Stimulated activated naive CD8-positive, alpha-beta T cell treated with anti-CD3 and anti-CD28 coated beads, Interleukin-15, Interleukin-2, amounts not matched to agents 100 ng/mL and 50 ng/mL, for 24 hours (primary cell): ENCODE measurements around the gene CABP1.

Experiments used
- H3K27ac Mint-ChIP-seq: one replicate; pipeline ENCODE4 v1.8.0; 2021; ENCODE audit warnings: mild to moderate bottlenecking, mixed read lengths
- H3K27me3 Mint-ChIP-seq: one replicate; pipeline ENCODE4 v1.8.0; 2021; ENCODE audit warnings: mixed read lengths
- H3K36me3 Mint-ChIP-seq: one replicate; pipeline ENCODE4 v1.8.0; 2021; ENCODE audit warnings: low read depth, mixed read lengths
- H3K4me1 Mint-ChIP-seq: one replicate; pipeline ENCODE4 v1.8.0; 2021; ENCODE audit warnings: low read depth, mixed read lengths
- H3K4me3 Mint-ChIP-seq: one replicate; pipeline ENCODE4 v1.8.0; 2021; ENCODE audit warnings: mild to moderate bottlenecking, mixed read lengths
- H3K9me3 Mint-ChIP-seq: one replicate; pipeline ENCODE4 v1.8.0; 2021; ENCODE audit warnings: mixed read lengths

Gene CABP1

GRCh38 chr12:120650233-120650690, 9.8 kb downstream of the CABP1 start:
- Mint-ChIP-seq H3K36me3 (no peaks in the 10 kb centered on the region), H3K4me1 (peaks cover 18% of the 10 kb centered on the region), H3K27ac (no peak overlapping the region), H3K4me3 (no peak overlapping the region), H3K27me3 (peaks cover 58% of the 10 kb centered on the region), H3K9me3 (no peaks in the 10 kb centered on the region)

- Mint-ChIP-seq H3K36me3 (no peaks in the 10 kb centered on the region), H3K4me3 (no peak overlapping the region), H3K27me3 (peaks cover 46% of the 10 kb centered on the region), H3K9me3 (no peaks in the 10 kb centered on the region), H3K4me1 (peaks cover 16% of the 10 kb centered on the region), H3K27ac (no peak overlapping the region)
Observed at GRCh38 chr12:120651821-120652220, 11.4 kb downstream of the CABP1 start.

- Mint-ChIP-seq H3K4me3 (no peak overlapping the region), H3K27me3 (peaks cover 43% of the 10 kb centered on the region), H3K36me3 (no peaks in the 10 kb centered on the region), H3K9me3 (no peaks in the 10 kb centered on the region), H3K27ac (no peak overlapping the region), H3K4me1 (peaks cover 12% of the 10 kb centered on the region)
Observed at GRCh38 chr12:120652656-120653435, 12.4 kb downstream of the CABP1 start.

- Mint-ChIP-seq H3K36me3 (no peaks in the 10 kb centered on the region), H3K4me1 (peaks cover 12% of the 10 kb centered on the region), H3K27me3 (peaks cover 38% of the 10 kb centered on the region), H3K9me3 (no peaks in the 10 kb centered on the region), H3K4me3 (no peak overlapping the region), H3K27ac (no peak overlapping the region)
Observed at GRCh38 chr12:120653611-120654010, 13.2 kb downstream of the CABP1 start.

GRCh38 chr12:120654656-120655055, 14.2 kb downstream of the CABP1 start:
- Mint-ChIP-seq H3K4me1 (peaks cover 1% of the 10 kb centered on the region), H3K27ac (no peak overlapping the region), H3K4me3 (no peak overlapping the region), H3K36me3 (no peaks in the 10 kb centered on the region), H3K9me3 (no peaks in the 10 kb centered on the region), H3K27me3 (peaks cover 28% of the 10 kb centered on the region)

- Mint-ChIP-seq H3K27me3 (peaks cover 16% of the 10 kb centered on the region), H3K36me3 (no peaks in the 10 kb centered on the region), H3K4me1 (no peaks in the 10 kb centered on the region), H3K9me3 (no peaks in the 10 kb centered on the region), H3K4me3 (no peak overlapping the region), H3K27ac (no peak overlapping the region)
Observed at GRCh38 chr12:120656008-120656407, 15.6 kb downstream of the CABP1 start.

- no peaks in the 10 kb centered on the region for H3K36me3 Mint-ChIP-seq
- no peak overlapping the region for H3K27ac Mint-ChIP-seq
- H3K9me3 Mint-ChIP-seq, result no peaks in the 10 kb centered on the region
- H3K4me3 Mint-ChIP-seq, result no peak overlapping the region
- H3K27me3 Mint-ChIP-seq, result no peaks in the 10 kb centered on the region
- H3K4me1 Mint-ChIP-seq, result no peaks in the 10 kb centered on the region
Observed at GRCh38 chr12:120658286-120659150, 18.1 kb downstream of the CABP1 start.

GRCh38 chr12:120659151-120659525, 18.7 kb downstream of the CABP1 start:
- H3K27ac Mint-ChIP-seq, result peak overlapping the region; percentile 28
- no peaks in the 10 kb centered on the region for H3K4me1 Mint-ChIP-seq
- H3K9me3 Mint-ChIP-seq, result no peaks in the 10 kb centered on the region
- no peak overlapping the region for H3K4me3 Mint-ChIP-seq
- no peaks in the 10 kb centered on the region for H3K27me3 Mint-ChIP-seq
- H3K36me3 Mint-ChIP-seq, result no peaks in the 10 kb centered on the region

- Mint-ChIP-seq H3K27me3 (no peaks in the 10 kb centered on the region), H3K36me3 (no peaks in the 10 kb centered on the region), H3K4me1 (no peaks in the 10 kb centered on the region), H3K27ac (no peak overlapping the region), H3K4me3 (no peak overlapping the region), H3K9me3 (no peaks in the 10 kb centered on the region)
Observed at GRCh38 chr12:120661432-120661831, 21.0 kb downstream of the CABP1 start.

- H3K4me1 Mint-ChIP-seq, result no peaks in the 10 kb centered on the region
- H3K4me3 Mint-ChIP-seq, result no peak overlapping the region
- H3K9me3 Mint-ChIP-seq, result no peaks in the 10 kb centered on the region
- no peaks in the 10 kb centered on the region for H3K27me3 Mint-ChIP-seq
- H3K36me3 Mint-ChIP-seq, result no peaks in the 10 kb centered on the region
- H3K27ac Mint-ChIP-seq, result no peak overlapping the region
Observed at GRCh38 chr12:120662879-120663278, 22.5 kb downstream of the CABP1 start.

- H3K4me3 Mint-ChIP-seq, result no peak overlapping the region
- no peaks in the 10 kb centered on the region for H3K9me3 Mint-ChIP-seq
- no peaks in the 10 kb centered on the region for H3K27me3 Mint-ChIP-seq
- H3K27ac Mint-ChIP-seq, result no peak overlapping the region
- H3K4me1 Mint-ChIP-seq, result no peaks in the 10 kb centered on the region
- no peaks in the 10 kb centered on the region for H3K36me3 Mint-ChIP-seq
Observed at GRCh38 chr12:120663741-120664140, 23.3 kb downstream of the CABP1 start.

- H3K27me3 Mint-ChIP-seq, result no peaks in the 10 kb centered on the region
- no peak overlapping the region for H3K27ac Mint-ChIP-seq
- no peak overlapping the region for H3K4me3 Mint-ChIP-seq
- no peaks in the 10 kb centered on the region for H3K4me1 Mint-ChIP-seq
- no peaks in the 10 kb centered on the region for H3K9me3 Mint-ChIP-seq
- no peaks in the 10 kb centered on the region for H3K36me3 Mint-ChIP-seq
Observed at GRCh38 chr12:120666571-120667390, 26.4 kb downstream of the CABP1 start.

GRCh38 chr12:120668091-120668867, 27.9 kb downstream of the CABP1 start:
- Mint-ChIP-seq H3K9me3 (no peaks in the 10 kb centered on the region), H3K27ac (peak overlapping the region; percentile 23), H3K4me3 (no peak overlapping the region), H3K27me3 (no peaks in the 10 kb centered on the region), H3K36me3 (no peaks in the 10 kb centered on the region), H3K4me1 (no peaks in the 10 kb centered on the region)
